HG02943 (cell line): ENCODE data around the gene TTLL11.

Experiments used
- ATAC-seq: cut with Tn5 transposase; IDR thresholded peaks from one replicate; pipeline ENCODE4 v1.9.1; 2021; ENCODE audit warnings: mild to moderate bottlenecking, low read depth, moderate library complexity; ENCODE audit not compliant: unreplicated experiment

Gene TTLL11

GRCh38 chr9:122110100-122110833 lies 17.2 kb upstream of the TTLL11 start:
- no peak for ATAC-seq

GRCh38 chr9:122109035-122109813 lies 16.1 kb upstream of the TTLL11 start:
- no peak for ATAC-seq

- ATAC-seq, result no peak
These were observed 14.2 kb upstream of the TTLL11 start for GRCh38 chr9:122107291-122107805.

GRCh38 chr9:122106576-122106975 lies 13.5 kb upstream of the TTLL11 start:
- no peak for ATAC-seq

- ATAC-seq, result no peak
These were observed 10.9 kb upstream of the TTLL11 start for GRCh38 chr9:122103985-122104384.

GRCh38 chr9:122102156-122102555 lies 9.0 kb upstream of the TTLL11 start:
- no peak for ATAC-seq

- ATAC-seq, result no peak
These were observed 7.6 kb upstream of the TTLL11 start for GRCh38 chr9:122100756-122101155.

- ATAC-seq, result no peak
These were observed 6.3 kb upstream of the TTLL11 start for GRCh38 chr9:122099271-122099869.

- ATAC-seq, result no peak
These were observed 4.7 kb upstream of the TTLL11 start for GRCh38 chr9:122097679-122098315.

GRCh38 chr9:122096620-122097415 lies 3.7 kb upstream of the TTLL11 start:
- ATAC-seq, result no peak

GRCh38 chr9:122095010-122095767 lies 2.1 kb upstream of the TTLL11 start:
- no peak for ATAC-seq

- no peak for ATAC-seq
These were observed 1.2 kb downstream of the TTLL11 start for GRCh38 chr9:122091682-122092592.

GRCh38 chr9:122090981-122091380 lies 2.1 kb downstream of the TTLL11 start:
- ATAC-seq, result no peak

GRCh38 chr9:122090287-122090883 lies 2.7 kb downstream of the TTLL11 start:
- no peak for ATAC-seq

GRCh38 chr9:122088880-122089706 lies 4.0 kb downstream of the TTLL11 start:
- no peak for ATAC-seq

- no peak for ATAC-seq
These were observed 5.5 kb downstream of the TTLL11 start for GRCh38 chr9:122087406-122088200.
